Head of caudate nucleus (tissue), 42 donors: ENCODE measurements around the gene DIPK2A.

ENCODE experiments used
- DNase-seq, 42 donors: peaks; one replicate each; pipeline versions ENCODE4 v3.0.0 to v3.0.0-alpha.2; 2020 to 2021; ENCODE audit warnings: mixed read lengths in 7 of 42
- intact Hi-C: fragments of 100-400 bp; cut with DNase I; formaldehyde crosslinking; loops from one replicate; pipeline ENCODE4 v1.15.0; 2022

Gene DIPK2A

DNA sequence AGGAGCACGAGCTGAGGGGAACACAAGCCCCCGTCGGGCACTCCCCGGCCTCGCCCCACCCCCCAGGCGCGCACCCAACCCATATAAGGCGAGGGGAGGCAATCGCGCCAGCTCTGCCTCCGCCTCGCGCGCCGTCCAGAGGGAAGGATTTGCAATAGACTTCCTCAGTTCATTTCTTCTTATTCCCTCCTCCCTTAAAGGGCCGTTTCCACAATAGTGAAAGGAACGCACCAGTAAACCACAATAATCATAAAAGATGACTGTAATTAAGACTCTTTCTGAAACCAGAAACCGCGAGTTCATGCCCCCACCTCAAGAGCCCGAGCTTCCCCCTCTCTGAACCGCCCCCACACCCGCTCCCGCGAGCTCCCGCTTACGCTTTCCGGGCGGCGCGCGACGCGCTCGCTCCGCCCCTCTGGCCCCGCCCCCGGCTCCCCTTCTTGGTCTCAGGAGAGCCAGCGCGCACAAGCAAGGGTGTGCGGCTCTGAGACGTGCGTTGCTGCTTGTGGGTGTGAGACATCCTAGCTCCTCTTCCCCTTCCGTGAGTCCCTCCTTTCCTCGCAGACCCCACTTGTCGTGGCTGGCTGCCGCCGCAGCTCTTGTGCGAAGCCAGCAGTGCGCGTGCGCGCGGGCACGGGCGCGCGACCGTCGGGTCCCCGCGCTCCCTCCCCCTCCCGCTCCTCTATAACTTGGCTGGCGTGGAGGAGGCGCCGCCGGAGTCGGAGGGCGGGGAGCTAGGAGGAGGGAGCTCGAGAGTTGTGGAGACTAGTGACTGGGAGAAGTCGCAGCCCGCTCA lies at the start of gene DIPK2A:
TSS of gene DIPK2A (plus strand) at position 465 of the 796 bp plus-strand sequence. CDS start 510 bp downstream, outside the sequence.
- intact Hi-C loops: loop anchor here (2.0 to 5.0 kb wide), 2 partner anchors 61 to 799 kb away; no protein-coding TSS in a partner anchor
- DNase-seq: peak; percentile 88 to 98 (median 96)

DNA sequence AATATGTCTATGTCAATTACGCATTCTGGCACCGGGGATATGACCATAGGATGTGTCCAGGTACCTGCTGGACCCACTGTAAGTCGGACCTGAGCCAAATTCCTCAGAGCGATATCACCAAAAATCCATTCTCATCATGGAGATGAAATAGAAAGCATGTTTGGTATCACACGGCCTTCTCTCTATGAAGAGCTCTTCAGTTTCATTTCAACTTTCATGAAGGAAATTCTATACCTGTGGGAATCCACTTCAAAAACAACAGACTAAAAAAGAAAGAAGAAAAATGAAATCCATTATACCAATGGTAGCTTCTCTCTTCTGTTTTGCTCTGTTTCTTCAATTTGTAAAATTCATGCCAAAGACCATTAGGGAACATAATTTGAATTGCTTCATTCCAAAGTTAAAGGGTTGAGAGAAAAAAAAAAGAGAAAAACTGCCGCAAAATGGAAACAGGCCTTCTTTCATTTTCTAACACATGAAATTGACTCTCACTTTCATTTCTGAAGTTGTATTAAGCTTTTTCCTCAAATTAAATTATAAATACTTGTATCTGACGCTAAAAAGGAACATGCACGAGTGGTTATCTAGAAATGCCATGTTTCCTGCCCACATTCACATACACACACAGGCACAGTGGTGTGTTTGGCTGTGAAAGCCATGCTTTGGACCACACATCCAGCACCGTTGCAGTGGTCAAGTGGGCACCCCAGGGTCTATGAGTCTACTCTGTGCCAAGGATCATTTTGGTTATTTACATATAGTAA lies 46.9 kb upstream of the DIPK2A start:
- intact Hi-C loops: no loop called here
- DNase-seq: no peak

DNA sequence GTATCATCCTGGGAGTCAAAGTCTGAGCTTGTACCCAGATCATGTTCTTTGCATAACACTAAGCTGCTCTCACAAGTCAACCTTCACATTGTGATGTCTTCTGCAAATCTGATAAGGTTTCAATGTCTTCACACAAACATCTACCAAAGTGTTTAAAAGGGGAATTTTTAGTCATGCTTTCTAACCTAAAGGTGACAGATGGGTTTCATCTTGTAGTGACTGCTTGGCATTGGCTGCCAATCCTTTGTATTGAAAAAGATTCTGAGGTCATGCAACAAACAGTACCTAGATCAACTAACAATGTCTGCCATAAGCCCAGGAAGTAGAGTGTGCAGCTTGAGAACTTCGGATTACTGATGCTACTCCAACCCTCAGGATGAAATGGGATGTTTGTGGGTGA lies 43.6 kb upstream of the DIPK2A start:
- no peak for DNase-seq
- intact Hi-C loops: no loop called here

DNA sequence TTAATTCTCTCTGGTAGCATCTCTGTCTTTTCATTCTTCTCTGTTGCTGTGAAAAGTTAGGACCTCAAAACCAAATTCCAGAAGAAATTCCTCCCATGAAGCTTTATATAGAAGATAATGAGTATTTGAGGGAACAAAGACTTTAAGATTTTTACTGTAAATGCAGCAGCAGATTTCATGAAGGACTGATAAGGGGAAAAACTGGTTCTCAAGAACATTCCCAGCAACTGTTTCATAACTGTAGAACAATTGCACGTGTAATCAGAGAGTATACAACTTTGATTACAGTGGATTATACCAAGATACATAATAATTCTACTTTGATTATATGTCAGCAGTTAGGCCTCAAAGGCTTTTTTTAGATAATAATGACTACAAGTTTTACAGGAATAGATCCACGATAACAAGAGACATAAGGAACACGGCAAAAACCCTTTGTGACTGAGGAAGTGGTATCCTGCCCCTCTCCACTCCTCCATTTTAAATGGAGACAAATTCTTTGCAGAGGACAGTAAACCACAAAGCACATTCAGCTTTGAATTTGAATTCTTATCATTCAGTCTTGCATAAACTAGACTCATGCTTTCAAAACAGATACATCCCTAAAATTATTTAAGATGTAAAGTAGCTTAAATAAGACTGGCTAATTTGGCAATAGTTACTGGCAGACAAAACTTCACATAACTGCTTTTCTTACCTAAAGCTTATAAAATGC lies 42.9 kb upstream of the DIPK2A start:
- DNase-seq: no peak
- intact Hi-C loops: no loop called here

GRCh38 chr3:143934791-143935190 lies 36.8 kb upstream of the DIPK2A start:
- no peak for DNase-seq
- intact Hi-C loops: no loop called here

- DNase-seq: no peak
- intact Hi-C loops: no loop called here
Observed at GRCh38 chr3:143935678-143936077, 35.9 kb upstream of the DIPK2A start.

GRCh38 chr3:143950810-143951209 lies 20.8 kb upstream of the DIPK2A start:
- DNase-seq: no peak
- intact Hi-C loops: loop anchor here (10.0 kb wide), 1 partner anchor 176 kb away; no protein-coding TSS in a partner anchor

DNA sequence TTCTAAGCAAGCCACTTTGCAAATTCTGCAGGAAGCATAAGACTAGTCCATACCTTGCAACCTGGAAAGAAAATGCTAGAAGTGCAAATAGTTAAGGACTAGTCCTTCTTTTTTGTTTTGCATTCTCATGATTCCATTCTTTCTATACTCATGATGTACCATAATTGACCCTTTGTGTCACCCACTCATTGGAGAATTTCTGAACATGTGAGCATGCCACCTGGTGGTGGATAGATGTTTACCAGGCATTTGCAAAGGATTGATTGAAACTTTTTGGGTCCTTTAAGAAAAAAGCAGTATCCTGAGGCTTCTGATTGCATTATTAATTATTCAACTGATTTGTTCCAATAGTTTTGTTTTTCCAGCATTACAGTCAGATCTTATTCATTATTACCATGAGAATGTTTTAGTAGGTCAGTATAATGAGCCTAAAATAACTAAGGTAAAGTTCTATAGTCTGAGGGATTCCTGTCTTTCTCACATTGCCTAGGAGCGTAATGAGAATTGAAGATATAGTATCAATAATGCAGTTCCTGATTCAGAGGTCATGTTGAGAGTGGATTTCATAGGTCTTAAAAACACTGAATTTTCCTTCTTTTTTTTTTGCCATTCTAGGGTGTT lies 20.2 kb upstream of the DIPK2A start:
- DNase-seq: peak in 32 of 42 donors; percentile 6 to 78 (median 36)
- intact Hi-C loops: loop anchor here (10.0 kb wide), 1 partner anchor 177 kb away; no protein-coding TSS in a partner anchor

- no peak for DNase-seq
- intact Hi-C loops: loop anchor here (10.0 kb wide), 1 partner anchor 178 kb away; no protein-coding TSS in a partner anchor
Observed at GRCh38 chr3:143952569-143953072, 19.0 kb upstream of the DIPK2A start.

- DNase-seq: no peak
Observed at GRCh38 chr3:143955113-143955512, 16.5 kb upstream of the DIPK2A start.

GRCh38 chr3:143956838-143957237 lies 14.8 kb upstream of the DIPK2A start:
- intact Hi-C loops: loop anchor here (10.0 kb wide), 1 partner anchor 182 kb away; no protein-coding TSS in a partner anchor
- no peak for DNase-seq

More at GRCh38 chr3:143955113-143955512, 16.5 kb upstream of the DIPK2A start:
- intact Hi-C loops: loop anchor here (10.0 kb wide), 1 partner anchor 180 kb away; no protein-coding TSS in a partner anchor

- DNase-seq: no peak
- intact Hi-C loops: loop anchor here (10.0 kb wide), 1 partner anchor 183 kb away; no protein-coding TSS in a partner anchor
Observed at GRCh38 chr3:143957453-143957852, 14.2 kb upstream of the DIPK2A start.

GRCh38 chr3:143958966-143959365 lies 12.7 kb upstream of the DIPK2A start:
- intact Hi-C loops: loop anchor here (10.0 kb wide), 1 partner anchor 184 kb away; no protein-coding TSS in a partner anchor
- no peak for DNase-seq

DNA sequence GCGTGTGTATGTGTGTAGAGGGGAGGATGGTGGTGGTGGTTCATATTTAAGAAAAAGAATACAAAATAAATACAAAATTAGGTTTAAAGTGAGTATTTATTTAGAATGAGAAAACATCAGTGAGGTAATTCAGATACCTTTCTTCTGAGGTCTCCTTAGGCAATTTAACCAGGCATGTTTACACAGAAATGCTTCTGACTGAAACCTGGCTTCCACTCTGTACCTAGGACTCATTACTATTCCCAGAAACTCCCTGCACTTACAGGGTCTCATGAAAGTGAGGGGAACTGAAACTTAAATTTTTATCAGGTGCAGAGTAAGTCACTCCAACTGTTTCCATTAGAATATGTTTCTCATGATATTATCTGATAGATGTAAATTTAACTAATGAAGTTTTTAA lies 10.3 kb upstream of the DIPK2A start:
- intact Hi-C loops: no loop called here
- no peak for DNase-seq

- no peak for DNase-seq
- intact Hi-C loops: no loop called here
Observed at GRCh38 chr3:143963946-143964345, 7.7 kb upstream of the DIPK2A start.

DNA sequence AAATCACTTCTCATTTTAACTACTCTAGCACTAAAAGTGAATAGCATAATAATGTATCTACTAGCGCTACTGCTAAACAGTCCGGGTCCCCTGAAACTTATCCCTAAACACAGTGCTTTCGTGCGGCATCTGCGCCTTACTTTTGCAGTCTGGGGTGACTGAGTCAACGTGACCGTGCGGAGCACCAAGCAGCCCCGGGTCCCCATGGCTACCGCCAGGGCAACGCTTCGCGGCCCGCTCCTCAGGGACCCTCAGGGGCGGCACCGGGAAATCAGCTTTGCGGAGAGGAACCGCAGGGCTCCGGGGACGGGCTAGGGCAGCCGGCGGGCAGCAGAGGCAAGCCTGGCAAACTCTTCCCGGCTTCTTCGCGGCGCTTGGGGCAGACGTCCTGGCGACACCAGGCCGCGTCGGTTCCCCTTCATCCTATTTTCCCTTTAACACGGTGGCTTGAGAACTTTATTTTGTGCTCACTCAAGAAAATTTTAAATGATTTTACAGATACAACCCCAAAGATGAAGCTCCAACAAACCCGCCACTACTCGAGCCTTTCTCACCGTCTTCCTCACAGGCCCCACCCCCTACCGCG lies 757 bp upstream of the DIPK2A start:
- DNase-seq: peak in 41 of 42 donors; percentile 7 to 75 (median 51)
- intact Hi-C loops: loop anchor here (5.0 kb wide), 1 partner anchor 61 kb away; no protein-coding TSS in a partner anchor

DNA sequence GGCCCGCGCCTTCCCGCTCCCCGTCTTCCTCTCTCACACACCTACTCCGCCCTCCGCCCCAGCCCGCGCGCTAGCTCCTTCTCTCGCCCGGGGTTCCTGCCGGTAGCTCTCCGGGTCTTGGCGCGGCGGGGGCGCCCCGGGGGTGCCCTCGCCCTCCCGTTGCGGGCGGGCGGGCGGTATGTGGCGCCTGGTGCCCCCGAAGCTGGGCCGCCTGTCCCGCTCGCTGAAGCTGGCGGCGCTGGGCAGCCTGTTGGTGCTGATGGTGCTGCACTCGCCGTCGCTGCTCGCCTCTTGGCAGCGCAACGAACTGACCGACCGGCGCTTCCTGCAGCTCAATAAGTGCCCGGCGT lies 507 bp downstream of the DIPK2A start:
- peak in 1 of 42 donors; percentile 85 for DNase-seq
- intact Hi-C loops: loop anchor here (2.0 to 5.0 kb wide), 2 partner anchors 60 to 799 kb away; no protein-coding TSS in a partner anchor
